Peyer's patch (tissue), 4 donors: ENCODE measurements around the gene GH2. TPM values are rescaled to one million over a fixed set of nuclear protein-coding genes. Genes with fewer than 3 reads are reported as not detected.

Source experiments
- DNase-seq, 3 donors: peaks; one replicate each; pipeline ENCODE4 v3.0.0-alpha.2; 2017 to 2019
- H3K27ac ChIP-seq, 4 donors: fragments of 200-600 bp; sonication (generic); one replicate each; pipeline ENCODE4 v1.5.1; 2016 to 2019
- H3K27me3 ChIP-seq, 2 donors: fragments of 200-600 bp; sonication (generic); one replicate each; pipeline ENCODE4 v1.5.1; 2019
- H3K36me3 ChIP-seq, 3 donors: fragments of 200-600 bp; sonication (generic); one replicate each; pipeline ENCODE4 v1.5.1; 2016 to 2019
- H3K4me1 ChIP-seq, 4 donors: fragments of 200-600 bp; sonication (generic); one replicate each; pipeline ENCODE4 v1.5.1; 2016 to 2019
- H3K4me3 ChIP-seq, 4 donors: fragments of 200-600 bp; sonication (generic); 1 replicate in 3 of 4; 2 replicates in 1 of 4; pipeline ENCODE4 v1.5.1; 2016 to 2019; ENCODE audit warnings: mild to moderate bottlenecking in 1 of 4
- H3K9me3 ChIP-seq, 4 donors: fragments of 200-600 bp; sonication (generic); one replicate each; pipeline ENCODE4 v1.5.1; 2016 to 2019; ENCODE audit warnings: mild to moderate bottlenecking in 1 of 4
- CTCF ChIP-seq, 6 experiments: fragments of 450-650 bp in 4 of 6; fragments of 200-600 bp in 2 of 6; sonication (generic) in 1 of 6; IDR thresholded peaks; one replicate each; pipeline ENCODE4 v1.5.1; 2017 to 2019; ENCODE audit warnings: antibody characterized with exemption in 6 of 6, mild to moderate bottlenecking in 3 of 6, moderate library complexity in 1 of 6
- POLR2A ChIP-seq, 2 donors: fragments of 450-650 bp; IDR thresholded peaks; one replicate each; pipeline ENCODE4 v1.5.1; 2017; ENCODE audit warnings: antibody characterized with exemption in 2 of 2, mild to moderate bottlenecking in 2 of 2, moderate library complexity in 2 of 2
- small RNA-seq, 2 donors: library from RNA; depleted of rRNA; stranded (forward); fragments of <200 nt; gene quantifications; one replicate each; pipeline ENCODE3, GENCODE V24; 2016
- total RNA-seq, 4 donors: library from RNA; depleted of rRNA; stranded (reverse); fragments of >200 nt; gene quantifications; one replicate each; pipeline ENCODE4 v1.1.0, GENCODE V29; 2016

GH2 gene
- total RNA-seq, 4 donors from 2014 or later, result not detected

GRCh38 chr17:63831505-63831904, 50.2 kb downstream of the GH2 start:
- TF ChIP-seq POLR2A (IDR thresholded peaks at IDR 0.05) (no peak), CTCF (IDR thresholded peaks at IDR 0.05) (no peak)
- Histone ChIP-seq H3K9me3 (no peaks in the 10 kb centered on the region), H3K4me1 (peaks cover 0 to 21% (median 0%) of the 10 kb centered on the region in 4 donors), H3K27ac (no peak overlapping the region), H3K36me3 (peaks cover 0 to 76% (median 0%) of the 10 kb centered on the region in 3 donors), H3K27me3 (no peaks in the 10 kb centered on the region), H3K4me3 (no peak overlapping the region)
- DNase-seq, result no peak

DNA sequence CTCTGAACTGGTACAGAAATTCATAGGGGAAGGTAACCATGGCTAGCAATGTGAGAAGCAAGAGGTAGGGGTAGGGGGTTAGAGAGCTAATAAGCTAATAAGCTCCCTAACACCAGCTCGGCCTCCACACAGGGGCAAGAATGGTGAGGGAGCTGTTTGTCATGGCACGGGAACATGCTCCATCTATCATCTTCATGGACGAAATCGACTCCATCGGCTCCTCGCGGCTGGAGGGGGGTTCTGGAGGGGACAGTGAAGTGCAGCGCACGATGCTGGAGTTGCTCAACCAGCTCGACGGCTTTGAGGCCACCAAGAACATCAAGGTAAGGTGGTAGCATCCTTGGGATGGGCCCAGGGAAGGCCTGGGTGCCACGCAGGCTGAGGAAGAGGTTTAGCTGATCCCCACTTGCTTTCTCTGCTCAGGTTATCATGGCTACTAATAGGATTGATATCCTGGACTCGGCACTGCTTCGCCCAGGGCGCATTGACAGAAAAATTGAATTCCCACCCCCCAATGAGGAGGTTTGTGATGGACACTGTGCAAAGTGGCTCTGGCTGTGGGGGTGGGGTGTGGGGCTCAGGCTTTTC, 50.7 kb downstream of the GH2 start:
- H3K4me3 ChIP-seq, result no peak overlapping the region
- H3K27me3 ChIP-seq, result no peaks in the 10 kb centered on the region
- no peak for TF ChIP-seq POLR2A (IDR thresholded peaks at IDR 0.05)
- TF ChIP-seq CTCF (IDR thresholded peaks at IDR 0.05), result no peak
- no peak overlapping the region for H3K27ac ChIP-seq
- H3K4me1 ChIP-seq, result peaks cover 0 to 26% (median 4%) of the 10 kb centered on the region in 4 donors
- peaks cover 0 to 71% (median 0%) of the 10 kb centered on the region in 3 donors for H3K36me3 ChIP-seq
- DNase-seq, result no peak
- no peaks in the 10 kb centered on the region for H3K9me3 ChIP-seq

DNA sequence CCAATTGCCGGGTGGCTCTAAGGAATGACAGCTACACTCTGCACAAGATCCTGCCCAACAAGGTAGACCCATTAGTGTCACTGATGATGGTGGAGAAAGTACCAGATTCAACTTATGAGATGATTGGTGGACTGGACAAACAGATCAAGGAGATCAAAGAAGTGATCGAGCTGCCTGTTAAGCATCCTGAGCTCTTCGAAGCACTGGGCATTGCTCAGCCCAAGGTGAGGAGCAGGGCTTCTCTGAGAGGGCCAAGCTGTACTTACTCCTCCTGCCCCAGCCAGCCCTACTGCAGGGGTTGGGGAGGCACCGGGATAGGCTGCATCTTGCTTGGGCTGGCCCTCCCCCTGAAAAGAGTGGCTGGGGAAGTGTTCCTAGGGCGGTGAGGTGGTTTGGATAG, 51.5 kb downstream of the GH2 start:
- Histone ChIP-seq H3K4me3 (no peak overlapping the region), H3K27me3 (no peaks in the 10 kb centered on the region), H3K36me3 (peaks cover 0 to 65% (median 0%) of the 10 kb centered on the region in 3 donors), H3K9me3 (no peaks in the 10 kb centered on the region), H3K27ac (no peak overlapping the region), H3K4me1 (peaks cover 0 to 29% (median 4%) of the 10 kb centered on the region in 4 donors)
- TF ChIP-seq POLR2A (IDR thresholded peaks at IDR 0.05) (no peak), CTCF (IDR thresholded peaks at IDR 0.05) (no peak)
- DNase-seq, result no peak

Small RNA genes within 50 kb of the gene (small RNA-seq; reads per million reads assigned to genes)
- gene AC040958.1, result 0 reads per million in 2 donors
- gene AC127029.1, result 0 reads per million in 2 donors
- 0 reads per million in 2 donors for gene GH1

Other genes starting within 250 kb of the GH2 start
- gene LIMD2, start 181.8 kb downstream of the GH2 start, total RNA-seq, result 10 to 100 TPM in 3 of 4 donors, 1 to 10 TPM in 1; 9.9 to 79.2 (median 12.6) TPM
- gene STRADA, start 140.1 kb downstream of the GH2 start, total RNA-seq, result 10 to 100 TPM; 14.2 to 52.8 (median 40.4) TPM
- 10 to 100 TPM; 79.8 to 91.8 (median 89.1) TPM for gene CCDC47, start 108.3 kb downstream of the GH2 start, total RNA-seq
- gene DDX42, start 107.8 kb downstream of the GH2 start, total RNA-seq, result 100 to 1,000 TPM in 3 of 4 donors, 10 to 100 TPM in 1; 78.5 to 334 (median 148) TPM
- gene PSMC5, start 54.5 kb downstream of the GH2 start, total RNA-seq, result 100 to 1,000 TPM in 1 of 4 donors, 10 to 100 TPM in 3; 61.1 to 126 (median 67.3) TPM
- 100 to 1,000 TPM in 1 of 4 donors, 10 to 100 TPM in 3; 19.6 to 133 (median 51.6) TPM for gene FTSJ3, start 54.3 kb downstream of the GH2 start, total RNA-seq
- gene SMARCD2, start 39.3 kb downstream of the GH2 start, total RNA-seq, result 100 to 1,000 TPM; 124 to 193 (median 151) TPM
- not detected for gene CSH2, start 8.3 kb downstream of the GH2 start, total RNA-seq
- gene CSH1, start 14.6 kb upstream of the GH2 start, total RNA-seq, result not detected
- not detected for gene CSHL1, start 29.3 kb upstream of the GH2 start, total RNA-seq
- not detected for gene GH1, start 36.9 kb upstream of the GH2 start, total RNA-seq
- 10 to 100 TPM in 1 of 4 donors, 1 to 10 TPM in 2, not detected in 1; 2.4 to 44.6 (median 4.4) TPM for gene CD79B, start 50.4 kb upstream of the GH2 start, total RNA-seq
- gene SCN4A, start 91.0 kb upstream of the GH2 start, total RNA-seq, result under 1 TPM in 1 of 4 donors, not detected in 3; 0.83 TPM
- gene PRR29, start 116.4 kb upstream of the GH2 start, total RNA-seq, result under 1 TPM in 1 of 4 donors, not detected in 3; 0.27 TPM
- 10 to 100 TPM in 2 of 4 donors, 1 to 10 TPM in 2; 2.1 to 25.6 (median 9.7) TPM for gene ICAM2, start 138.7 kb upstream of the GH2 start, total RNA-seq
- 10 to 100 TPM; 17.2 to 30.0 (median 24.0) TPM for gene ERN1, start 248.2 kb upstream of the GH2 start, total RNA-seq